Renal cortex interstitium (tissue), 11 donors: ENCODE results near the gene HOXC11. TPM values are rescaled to one million over a fixed set of nuclear protein-coding genes. Genes with fewer than 3 reads are reported as not detected.

ENCODE experiments used
- DNase-seq, 11 donors: peaks; one replicate each; pipeline ENCODE4 v3.0.0-alpha.2; 2013; ENCODE audit warnings: low read depth in 9 of 11, low spot score in 4 of 11; ENCODE audit errors: extremely low read depth in 1 of 11
- polyA plus RNA-seq, 3 donors: library from polyadenylated mRNA; unstranded; fragments of 120-200 nt; gene quantifications; one replicate each; pipeline ENCODE4 v1.2.1, GENCODE V29; 2013; ENCODE audit not compliant: insufficient read length in 3 of 3

HOXC11 gene
- polyA plus RNA-seq, 3 donors = 1.8 to 5.7 (median 3.2) TPM

- no peak for DNase-seq
Measured at GRCh38 chr12:53953831-53954693, 18.9 kb upstream of the HOXC11 start.

- DNase-seq = no peak
Measured at GRCh38 chr12:53954694-53955035, 18.3 kb upstream of the HOXC11 start, which contains the start of gene HOXC12. HOXC12 (plus strand) TSS chr12:53954903; CDS start chr12:53954930, 27 bp downstream.

GRCh38 chr12:53955036-53955775 lies 17.7 kb upstream of the HOXC11 start:
- no peak for DNase-seq

GRCh38 chr12:53955776-53956250 lies 17.1 kb upstream of the HOXC11 start:
- no peak for DNase-seq

- DNase-seq = no peak
Measured at GRCh38 chr12:53956251-53956887, 16.6 kb upstream of the HOXC11 start.

GRCh38 chr12:53956914-53957536 lies 15.9 kb upstream of the HOXC11 start:
- DNase-seq = no peak

- no peak for DNase-seq
Measured at GRCh38 chr12:53958128-53958527, 14.8 kb upstream of the HOXC11 start.

GRCh38 chr12:53959314-53959713 lies 13.6 kb upstream of the HOXC11 start:
- DNase-seq = no peak

GRCh38 chr12:53960187-53961024 lies 12.5 kb upstream of the HOXC11 start:
- no peak for DNase-seq

GRCh38 chr12:53961025-53961761 lies 11.7 kb upstream of the HOXC11 start:
- no peak for DNase-seq

- no peak for DNase-seq
Measured at GRCh38 chr12:53963005-53963404, 9.9 kb upstream of the HOXC11 start.

GRCh38 chr12:53963434-53964314 lies 9.3 kb upstream of the HOXC11 start:
- no peak for DNase-seq

- DNase-seq = no peak
Measured at GRCh38 chr12:53964315-53964713, 8.6 kb upstream of the HOXC11 start.

GRCh38 chr12:53965281-53966084 lies 7.4 kb upstream of the HOXC11 start:
- DNase-seq = no peak

- no peak for DNase-seq
Measured at GRCh38 chr12:53966085-53966384, 6.9 kb upstream of the HOXC11 start.

GRCh38 chr12:53966385-53967133 lies 6.4 kb upstream of the HOXC11 start:
- no peak for DNase-seq
